ENCODE data around the gene REEP1. TPM values are rescaled to one million over a fixed set of nuclear protein-coding genes. Genes with fewer than 3 reads are reported as not detected.

Gene REEP1
- total and polyA plus RNA-seq, 2 of the 13 experiments (the other 11 are each of a cell fraction or from before 2014, with no cell fraction given), result 0.27 TPM; not detected in 1

DNA sequence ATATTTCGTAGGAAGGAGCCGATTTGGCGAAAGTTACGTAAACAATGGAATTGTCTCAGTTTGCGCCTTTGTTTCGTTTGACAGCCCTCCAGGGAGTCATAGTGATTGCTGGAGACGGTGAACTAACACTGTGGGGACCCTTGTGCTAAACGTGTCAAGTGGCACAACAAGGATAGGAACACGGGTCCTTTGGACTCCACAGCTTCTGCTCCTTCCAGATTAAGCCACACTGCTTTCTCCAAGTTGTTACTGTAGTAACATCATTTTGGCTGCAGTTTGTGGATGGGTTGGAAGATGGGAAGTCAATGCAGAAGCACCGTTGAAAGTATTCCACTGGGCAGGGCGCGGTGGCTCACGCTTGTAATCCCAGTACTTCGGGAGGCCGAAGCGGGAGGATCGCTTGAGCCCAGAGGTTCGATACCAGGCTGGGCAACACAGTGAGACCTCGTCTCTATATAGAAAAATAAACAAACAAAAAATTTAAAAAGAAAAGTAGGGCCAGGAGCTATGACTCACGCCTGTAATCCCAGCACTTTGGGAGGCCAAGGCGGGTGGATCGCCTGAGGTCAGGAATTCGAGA, 141.5 kb downstream of the REEP1 start (continued):
- TF ChIP-seq ZMYM3 (CRISPR knock-in tag; IDR thresholded peaks at IDR 0.05) (peak; percentile 77; the same call in 1 of the 2 replicates), YY1 (IDR thresholded peaks at IDR 0.05; ENCODE audit: insufficient read depth, insufficient replicate concordance, low read depth, low read length) (no peak), ZNF749 (CRISPR knock-in tag; IDR thresholded peaks at IDR 0.05; ENCODE audit: borderline replicate concordance) (0 out of 2 replicates have a peak, but pooled peaks have one; percentile 57), SMAD3 (CRISPR knock-in tag; IDR thresholded peaks at IDR 0.05) (no peak), MED1 (CRISPR knock-in tag; IDR thresholded peaks at IDR 0.05) (no peak), ZNF331 (CRISPR knock-in tag; IDR thresholded peaks at IDR 0.05) (no peak), ZEB1 (IDR thresholded peaks at IDR 0.05; ENCODE audit: insufficient replicate concordance, low read depth) (no peak), GABPA (IDR thresholded peaks at IDR 0.05; ENCODE audit: low read depth, low read length) (no peak), GABPA (CRISPR knock-in tag; IDR thresholded peaks at IDR 0.05; ENCODE audit: low read depth) (peak; percentile 1; the same call in 1 of the 2 replicates), ZFP41 (CRISPR knock-in tag; IDR thresholded peaks at IDR 0.05; ENCODE audit: borderline replicate concordance) (no peak), SAP130 (CRISPR knock-in tag; IDR thresholded peaks at IDR 0.05; ENCODE audit: low read depth) (0 out of 2 replicates have a peak, but pooled peaks have one; percentile 40), FOXM1 (CRISPR knock-in tag; IDR thresholded peaks at IDR 0.05) (no peak), ASH2L (IDR thresholded peaks at IDR 0.05; ENCODE audit: insufficient read length, low read depth, low read length) (peak; percentile 14)
- TF ChIP-seq, protein P1, sequence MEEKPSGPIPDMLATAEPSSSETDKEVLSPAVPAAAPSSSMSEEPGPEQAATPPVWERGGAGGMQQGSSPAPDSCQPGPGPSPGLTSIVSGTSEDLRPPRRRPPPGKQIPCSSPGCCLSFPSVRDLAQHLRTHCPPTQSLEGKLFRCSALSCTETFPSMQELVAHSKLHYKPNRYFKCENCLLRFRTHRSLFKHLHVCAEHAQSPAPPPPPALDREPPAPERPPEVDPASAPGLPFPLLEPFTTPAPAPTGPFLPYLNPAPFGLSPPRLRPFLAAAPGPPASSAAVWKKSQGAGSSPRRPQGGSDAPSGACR (CRISPR knock-in tag; IDR thresholded peaks at IDR 0.05), result no peak
- TF ChIP-seq, protein P2, sequence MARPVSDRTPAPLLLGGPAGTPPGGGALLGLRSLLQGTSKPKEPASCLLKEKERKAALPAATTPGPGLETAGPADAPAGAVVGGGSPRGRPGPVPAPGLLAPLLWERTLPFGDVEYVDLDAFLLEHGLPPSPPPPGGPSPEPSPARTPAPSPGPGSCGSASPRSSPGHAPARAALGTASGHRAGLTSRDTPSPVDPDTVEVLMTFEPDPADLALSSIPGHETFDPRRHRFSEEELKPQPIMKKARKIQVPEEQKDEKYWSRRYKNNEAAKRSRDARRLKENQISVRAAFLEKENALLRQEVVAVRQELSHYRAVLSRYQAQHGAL (CRISPR knock-in tag; IDR thresholded peaks at IDR 0.05; ENCODE audit: not compliant biosample characterization), result no peak
- TF ChIP-seq, protein P3, sequence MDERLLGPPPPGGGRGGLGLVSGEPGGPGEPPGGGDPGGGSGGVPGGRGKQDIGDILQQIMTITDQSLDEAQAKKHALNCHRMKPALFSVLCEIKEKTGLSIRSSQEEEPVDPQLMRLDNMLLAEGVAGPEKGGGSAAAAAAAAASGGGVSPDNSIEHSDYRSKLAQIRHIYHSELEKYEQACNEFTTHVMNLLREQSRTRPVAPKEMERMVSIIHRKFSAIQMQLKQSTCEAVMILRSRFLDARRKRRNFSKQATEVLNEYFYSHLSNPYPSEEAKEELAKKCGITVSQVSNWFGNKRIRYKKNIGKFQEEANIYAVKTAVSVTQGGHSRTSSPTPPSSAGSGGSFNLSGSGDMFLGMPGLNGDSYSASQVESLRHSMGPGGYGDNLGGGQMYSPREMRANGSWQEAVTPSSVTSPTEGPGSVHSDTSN (CRISPR knock-in tag; IDR thresholded peaks at IDR 0.05), result no peak
- TF ChIP-seq, protein P4, sequence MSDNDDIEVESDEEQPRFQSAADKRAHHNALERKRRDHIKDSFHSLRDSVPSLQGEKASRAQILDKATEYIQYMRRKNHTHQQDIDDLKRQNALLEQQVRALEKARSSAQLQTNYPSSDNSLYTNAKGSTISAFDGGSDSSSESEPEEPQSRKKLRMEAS (IDR thresholded peaks at IDR 0.05), result no peak
